NT2/D1 (cell line): ENCODE data around the gene WNT10A.

Experiments used
- DNase-seq: peaks from one replicate; pipeline ENCODE4 v3.0.0-alpha.2; 2011; ENCODE audit warnings: low read depth, low spot score
- H3K27me3 ChIP-seq: 2 replicates; pipeline ENCODE4 v1.6.0; 2011; ENCODE audit warnings: mild to moderate bottlenecking; ENCODE audit not compliant: insufficient read length, insufficient read depth
- H3K36me3 ChIP-seq: 2 replicates; pipeline ENCODE4 v1.6.1; 2011; ENCODE audit warnings: mild to moderate bottlenecking, low read length, mixed read lengths; ENCODE audit not compliant: insufficient read depth, insufficient read length
- H3K4me1 ChIP-seq: 2 replicates; pipeline ENCODE4 v1.5.1; 2011; ENCODE audit not compliant: insufficient read depth, insufficient read length
- H3K4me3 ChIP-seq: 2 replicates; pipeline ENCODE4 v1.5.1; 2011; ENCODE audit warnings: low read depth; ENCODE audit not compliant: insufficient read length
- H3K9ac ChIP-seq: 2 replicates; pipeline ENCODE4 v1.6.0; 2011; ENCODE audit warnings: low read depth; ENCODE audit not compliant: insufficient read length
- H3K9me3 ChIP-seq: 2 replicates; pipeline ENCODE4 v1.5.1; 2011; ENCODE audit warnings: mild to moderate bottlenecking, low read length; ENCODE audit not compliant: insufficient read depth
- SUZ12 ChIP-seq: IDR thresholded peaks from 2 replicates; pipeline ENCODE4 v1.6.1; 2011; ENCODE audit not compliant: insufficient read length, insufficient read depth; ENCODE audit errors: extremely low read depth
- YY1 ChIP-seq: IDR thresholded peaks from 2 replicates; pipeline ENCODE4 v1.6.1; 2011; ENCODE audit not compliant: insufficient read length, insufficient read depth
- ZNF274 ChIP-seq: IDR thresholded peaks from 2 replicates; pipeline ENCODE4 v1.6.1; 2011; ENCODE audit warnings: mild to moderate bottlenecking, low read depth, low read length

The WNT10A gene

GRCh38 chr2:218904176-218904575, 23.5 kb downstream of the WNT10A start:
- Histone ChIP-seq H3K9me3 (peaks cover 7% of the 10 kb centered on the region; the same call in 1 of the 2 replicates), H3K4me3 (no peak overlapping the region), H3K9ac (no peak overlapping the region), H3K4me1 (peaks cover 2% of the 10 kb centered on the region), H3K36me3 (no peaks in the 10 kb centered on the region), H3K27me3 (peaks cover 46% of the 10 kb centered on the region)
- no peak for TF ChIP-seq SUZ12
- DNase-seq, result no peak

GRCh38 chr2:218908721-218909619, 28.3 kb downstream of the WNT10A start:
- peaks cover 2% of the 10 kb centered on the region for H3K4me1 ChIP-seq
- no peaks in the 10 kb centered on the region for H3K9me3 ChIP-seq
- peak; percentile 96 for DNase-seq
- H3K36me3 ChIP-seq, result no peaks in the 10 kb centered on the region
- peak overlapping the region; percentile 96 for H3K9ac ChIP-seq
- peaks cover 17% of the 10 kb centered on the region for H3K27me3 ChIP-seq
- peak overlapping the region; percentile 79 for H3K4me3 ChIP-seq
- TF ChIP-seq YY1 (no peak), ZNF274 (no peak), SUZ12 (no peak)

DNA sequence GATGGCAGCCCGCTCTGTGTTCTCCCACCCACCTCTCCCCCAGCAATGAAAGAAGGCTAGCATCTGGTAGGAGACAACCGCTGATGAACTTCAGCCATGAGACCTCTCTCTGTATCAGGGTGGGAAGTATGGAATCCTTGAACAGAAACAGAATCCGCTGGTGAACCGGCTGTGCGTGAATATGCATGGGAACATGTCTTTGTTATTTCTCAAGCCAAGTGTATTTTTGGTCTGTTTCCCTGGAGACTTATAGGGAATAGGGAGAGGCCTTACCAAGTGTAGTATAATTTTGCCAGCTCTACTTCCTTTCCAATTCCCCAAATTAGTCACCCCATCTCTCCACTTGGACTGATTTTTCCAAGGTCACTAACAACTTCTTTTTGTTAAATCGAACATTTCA, 30.1 kb downstream of the WNT10A start:
- Histone ChIP-seq H3K9me3 (no peaks in the 10 kb centered on the region), H3K4me3 (no peak overlapping the region), H3K4me1 (no peaks in the 10 kb centered on the region), H3K36me3 (no peaks in the 10 kb centered on the region), H3K27me3 (peaks cover 7% of the 10 kb centered on the region), H3K9ac (no peak overlapping the region)
- TF ChIP-seq SUZ12 (no peak), YY1 (no peak), ZNF274 (no peak)
- DNase-seq, result no peak

DNA sequence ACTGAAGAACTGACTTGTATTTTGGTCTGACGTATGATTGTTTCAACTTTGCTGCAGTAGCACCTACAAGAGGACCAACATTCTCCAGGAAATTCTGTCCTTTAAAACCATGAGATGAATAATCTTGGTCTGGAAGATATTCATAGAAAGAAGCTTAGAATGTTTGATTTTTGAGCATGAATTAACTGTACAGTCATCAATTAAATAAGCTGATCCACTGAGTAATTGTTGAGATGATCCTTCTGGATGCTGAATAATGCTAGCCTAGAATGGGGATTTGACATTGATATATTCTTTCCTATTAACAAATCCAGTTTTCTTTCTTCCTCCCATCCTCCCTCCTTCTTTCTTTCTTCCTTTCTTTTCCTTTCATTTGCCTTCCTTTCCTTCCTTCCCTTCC, 39.9 kb downstream of the WNT10A start:
- H3K4me1 ChIP-seq, result no peaks in the 10 kb centered on the region
- no peaks in the 10 kb centered on the region for H3K36me3 ChIP-seq
- no peak overlapping the region for H3K9ac ChIP-seq
- TF ChIP-seq ZNF274 (no peak), YY1 (no peak), SUZ12 (no peak)
- no peak overlapping the region for H3K4me3 ChIP-seq
- no peaks in the 10 kb centered on the region for H3K27me3 ChIP-seq
- DNase-seq, result no peak
- peaks cover 26% of the 10 kb centered on the region for H3K9me3 ChIP-seq

- no peak overlapping the region for H3K4me3 ChIP-seq
- TF ChIP-seq YY1 (no peak), ZNF274 (no peak), SUZ12 (no peak)
- H3K36me3 ChIP-seq, result no peaks in the 10 kb centered on the region
- H3K9me3 ChIP-seq, result peaks cover 43% of the 10 kb centered on the region
- no peak overlapping the region for H3K9ac ChIP-seq
- H3K27me3 ChIP-seq, result no peaks in the 10 kb centered on the region
- no peak for DNase-seq
- no peaks in the 10 kb centered on the region for H3K4me1 ChIP-seq
Measured at GRCh38 chr2:218924757-218925156, 44.1 kb downstream of the WNT10A start.

DNA sequence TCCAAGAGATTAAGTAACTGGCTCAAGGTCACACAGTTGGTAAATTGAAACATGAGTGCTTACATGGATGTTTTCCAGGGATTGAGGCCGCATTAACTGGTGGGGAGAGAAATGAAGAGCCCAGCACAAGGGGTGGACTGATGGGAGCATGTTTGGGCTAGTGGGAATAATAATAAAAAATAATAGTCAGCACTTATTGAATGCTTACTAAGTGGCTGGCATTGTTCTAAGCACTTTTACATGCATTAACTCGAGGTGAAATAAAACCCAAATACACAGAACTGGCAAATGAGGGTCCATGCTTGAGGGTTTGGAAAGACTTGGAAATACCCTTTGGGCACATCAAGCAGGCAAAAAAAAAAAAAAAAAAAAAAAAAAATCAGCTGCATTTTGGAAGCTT, 44.8 kb downstream of the WNT10A start:
- TF ChIP-seq ZNF274 (no peak), SUZ12 (no peak), YY1 (no peak)
- Histone ChIP-seq H3K4me3 (no peak overlapping the region), H3K36me3 (no peaks in the 10 kb centered on the region), H3K9me3 (peaks cover 48% of the 10 kb centered on the region), H3K27me3 (no peaks in the 10 kb centered on the region), H3K9ac (no peak overlapping the region), H3K4me1 (no peaks in the 10 kb centered on the region)
- no peak for DNase-seq

GRCh38 chr2:218927422-218927821, 46.8 kb downstream of the WNT10A start:
- TF ChIP-seq YY1, result no peak
- no peak for TF ChIP-seq SUZ12
- no peak for TF ChIP-seq ZNF274
- H3K36me3 ChIP-seq, result no peaks in the 10 kb centered on the region
- H3K27me3 ChIP-seq, result no peaks in the 10 kb centered on the region
- peaks cover 40% of the 10 kb centered on the region for H3K9me3 ChIP-seq
- H3K4me1 ChIP-seq, result no peaks in the 10 kb centered on the region
- H3K4me3 ChIP-seq, result no peak overlapping the region
- DNase-seq, result no peak
- H3K9ac ChIP-seq, result no peak overlapping the region
